ENCODE results near the gene ZNF687.

ZNF687 gene

DNA sequence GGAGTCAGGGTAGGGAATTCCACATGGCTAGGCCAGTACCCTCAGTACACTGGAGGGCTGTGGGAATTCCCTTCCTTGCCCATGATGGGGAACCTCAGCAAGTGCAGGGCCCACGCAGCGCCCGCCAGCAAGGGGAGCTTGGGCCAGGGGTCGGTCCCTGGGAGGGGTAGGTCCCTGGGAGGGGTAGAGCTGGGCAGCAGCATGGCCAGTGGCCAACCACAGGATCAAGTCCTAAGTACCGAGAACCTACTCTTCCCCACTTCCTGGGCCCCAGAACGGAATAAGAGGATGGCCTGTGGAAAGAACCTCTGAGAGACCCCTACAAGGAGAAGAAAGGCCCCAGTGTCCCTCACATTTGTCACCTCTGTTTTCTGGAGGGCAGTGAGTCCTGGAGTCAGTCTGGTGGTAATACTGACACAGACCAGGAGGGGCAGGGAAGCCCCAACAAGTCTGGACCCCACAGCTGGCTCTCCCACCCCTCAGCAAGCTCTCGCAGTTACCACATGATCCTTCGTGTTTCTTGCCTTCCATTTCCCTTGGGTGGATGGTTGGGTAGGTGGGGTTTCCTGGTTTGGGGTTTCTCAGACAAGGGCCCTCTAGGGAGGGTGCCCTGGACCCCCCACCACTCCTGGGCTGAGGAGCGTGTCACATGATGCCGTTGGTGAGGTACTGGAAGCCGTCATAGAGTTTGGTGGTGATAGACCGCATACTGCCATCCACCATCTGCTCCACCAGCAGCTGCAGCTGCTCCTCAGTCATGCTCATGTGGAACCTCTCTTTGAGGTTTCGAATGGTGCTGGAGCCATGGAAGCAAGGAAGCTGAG lies 10.3 kb downstream of the ZNF687 start:
- no peak overlapping the region for H3K4me3 ChIP-seq (ENCODE audit: low read depth, low read length)
- H3K9me3 ChIP-seq (ENCODE audit: control insufficient read depth, insufficient read depth, low read length): no peaks in the 10 kb centered on the region
- peak overlapping the region; percentile 9 for H3K27ac ChIP-seq (ENCODE audit: low read depth, low read length)
- H3K36me3 ChIP-seq (ENCODE audit: control insufficient read depth, insufficient read depth, low read length): peaks cover 75% of the 10 kb centered on the region
- H3K27me3 ChIP-seq (ENCODE audit: control insufficient read depth, insufficient read depth, low read length): no peaks in the 10 kb centered on the region
- H3K4me1 ChIP-seq (ENCODE audit: control insufficient read depth, insufficient read depth, low read length): peaks cover 24% of the 10 kb centered on the region
- no peak overlapping the region for H3K9ac ChIP-seq (ENCODE audit: low read depth, low read length)

GRCh38 chr1:151293093-151293492 lies 11.0 kb downstream of the ZNF687 start:
- Histone ChIP-seq H3K27me3 (ENCODE audit: control insufficient read depth, insufficient read depth, low read length) (no peaks in the 10 kb centered on the region), H3K4me3 (ENCODE audit: low read depth, low read length) (no peak overlapping the region), H3K36me3 (ENCODE audit: control insufficient read depth, insufficient read depth, low read length) (peaks cover 74% of the 10 kb centered on the region), H3K9me3 (ENCODE audit: control insufficient read depth, insufficient read depth, low read length) (no peaks in the 10 kb centered on the region), H3K27ac (ENCODE audit: low read depth, low read length) (no peak overlapping the region), H3K9ac (ENCODE audit: low read depth, low read length) (no peak overlapping the region), H3K4me1 (ENCODE audit: control insufficient read depth, insufficient read depth, low read length) (peaks cover 24% of the 10 kb centered on the region)

GRCh38 chr1:151294742-151295462 lies 12.8 kb downstream of the ZNF687 start:
- H3K36me3 ChIP-seq (ENCODE audit: control insufficient read depth, insufficient read depth, low read length): peaks cover 74% of the 10 kb centered on the region
- peak overlapping the region; percentile 93 for H3K27ac ChIP-seq (ENCODE audit: low read depth, low read length)
- H3K4me1 ChIP-seq (ENCODE audit: control insufficient read depth, insufficient read depth, low read length): peaks cover 24% of the 10 kb centered on the region
- H3K27me3 ChIP-seq (ENCODE audit: control insufficient read depth, insufficient read depth, low read length): no peaks in the 10 kb centered on the region
- no peak overlapping the region for H3K4me3 ChIP-seq (ENCODE audit: low read depth, low read length)
- H3K9ac ChIP-seq (ENCODE audit: low read depth, low read length): 0 out of 2 replicates have a peak overlapping the region, but pooled peaks have one; percentile 21
- no peaks in the 10 kb centered on the region for H3K9me3 ChIP-seq (ENCODE audit: control insufficient read depth, insufficient read depth, low read length)

DNA sequence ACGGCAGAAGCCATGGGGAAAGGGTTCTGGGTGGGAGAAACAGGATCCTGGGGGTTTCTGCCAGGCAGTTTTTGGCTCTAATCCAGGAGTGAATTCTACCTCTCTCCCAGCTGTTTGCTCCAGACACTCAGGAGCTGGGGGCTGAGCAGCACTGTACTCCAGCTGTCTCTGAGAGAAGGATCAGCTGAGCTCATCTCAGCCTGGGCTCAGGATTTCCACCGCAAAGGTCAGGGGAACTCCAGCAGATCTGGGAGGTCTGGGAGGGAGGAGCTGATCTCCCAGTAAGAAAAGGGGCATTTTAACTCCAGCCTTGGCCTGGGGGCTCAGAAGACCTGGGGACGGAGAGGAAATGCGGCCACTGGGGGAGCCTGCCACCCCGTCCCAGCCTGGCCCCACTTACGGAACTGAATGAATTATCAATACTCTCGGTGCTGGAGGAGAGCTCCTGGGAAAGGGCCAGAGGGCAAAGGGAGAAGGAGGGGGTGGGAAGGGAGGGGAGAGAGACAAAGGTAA lies 27.8 kb downstream of the ZNF687 start:
- H3K27ac ChIP-seq (ENCODE audit: low read depth, low read length): peak overlapping the region; percentile 68
- H3K27me3 ChIP-seq (ENCODE audit: control insufficient read depth, insufficient read depth, low read length): no peaks in the 10 kb centered on the region
- H3K9ac ChIP-seq (ENCODE audit: low read depth, low read length): no peak overlapping the region
- no peaks in the 10 kb centered on the region for H3K9me3 ChIP-seq (ENCODE audit: control insufficient read depth, insufficient read depth, low read length)
- peaks cover 73% of the 10 kb centered on the region for H3K36me3 ChIP-seq (ENCODE audit: control insufficient read depth, insufficient read depth, low read length)
- H3K4me1 ChIP-seq (ENCODE audit: control insufficient read depth, insufficient read depth, low read length): peaks cover 8% of the 10 kb centered on the region
- no peak overlapping the region for H3K4me3 ChIP-seq (ENCODE audit: low read depth, low read length)

GRCh38 chr1:151311011-151311410 lies 28.9 kb downstream of the ZNF687 start:
- H3K9ac ChIP-seq (ENCODE audit: low read depth, low read length): no peak overlapping the region
- H3K4me3 ChIP-seq (ENCODE audit: low read depth, low read length): no peak overlapping the region
- no peaks in the 10 kb centered on the region for H3K9me3 ChIP-seq (ENCODE audit: control insufficient read depth, insufficient read depth, low read length)
- no peaks in the 10 kb centered on the region for H3K27me3 ChIP-seq (ENCODE audit: control insufficient read depth, insufficient read depth, low read length)
- peak overlapping the region; percentile 73 for H3K27ac ChIP-seq (ENCODE audit: low read depth, low read length)
- peaks cover 8% of the 10 kb centered on the region for H3K4me1 ChIP-seq (ENCODE audit: control insufficient read depth, insufficient read depth, low read length)
- peaks cover 70% of the 10 kb centered on the region for H3K36me3 ChIP-seq (ENCODE audit: control insufficient read depth, insufficient read depth, low read length)

- no peak overlapping the region for H3K4me3 ChIP-seq (ENCODE audit: low read depth, low read length)
- peaks cover 8% of the 10 kb centered on the region for H3K4me1 ChIP-seq (ENCODE audit: control insufficient read depth, insufficient read depth, low read length)
- H3K27ac ChIP-seq (ENCODE audit: low read depth, low read length): peak overlapping the region; percentile 73
- H3K27me3 ChIP-seq (ENCODE audit: control insufficient read depth, insufficient read depth, low read length): no peaks in the 10 kb centered on the region
- no peak overlapping the region for H3K9ac ChIP-seq (ENCODE audit: low read depth, low read length)
- peaks cover 70% of the 10 kb centered on the region for H3K36me3 ChIP-seq (ENCODE audit: control insufficient read depth, insufficient read depth, low read length)
- no peaks in the 10 kb centered on the region for H3K9me3 ChIP-seq (ENCODE audit: control insufficient read depth, insufficient read depth, low read length)
Measured at GRCh38 chr1:151311589-151312331, 29.7 kb downstream of the ZNF687 start.

GRCh38 chr1:151312411-151312810 lies 30.3 kb downstream of the ZNF687 start:
- H3K4me3 ChIP-seq (ENCODE audit: low read depth, low read length): no peak overlapping the region
- H3K4me1 ChIP-seq (ENCODE audit: control insufficient read depth, insufficient read depth, low read length): peaks cover 8% of the 10 kb centered on the region
- no peaks in the 10 kb centered on the region for H3K27me3 ChIP-seq (ENCODE audit: control insufficient read depth, insufficient read depth, low read length)
- H3K9me3 ChIP-seq (ENCODE audit: control insufficient read depth, insufficient read depth, low read length): no peaks in the 10 kb centered on the region
- H3K36me3 ChIP-seq (ENCODE audit: control insufficient read depth, insufficient read depth, low read length): peaks cover 64% of the 10 kb centered on the region
- no peak overlapping the region for H3K9ac ChIP-seq (ENCODE audit: low read depth, low read length)
- peak overlapping the region; percentile 73 for H3K27ac ChIP-seq (ENCODE audit: low read depth, low read length)

DNA sequence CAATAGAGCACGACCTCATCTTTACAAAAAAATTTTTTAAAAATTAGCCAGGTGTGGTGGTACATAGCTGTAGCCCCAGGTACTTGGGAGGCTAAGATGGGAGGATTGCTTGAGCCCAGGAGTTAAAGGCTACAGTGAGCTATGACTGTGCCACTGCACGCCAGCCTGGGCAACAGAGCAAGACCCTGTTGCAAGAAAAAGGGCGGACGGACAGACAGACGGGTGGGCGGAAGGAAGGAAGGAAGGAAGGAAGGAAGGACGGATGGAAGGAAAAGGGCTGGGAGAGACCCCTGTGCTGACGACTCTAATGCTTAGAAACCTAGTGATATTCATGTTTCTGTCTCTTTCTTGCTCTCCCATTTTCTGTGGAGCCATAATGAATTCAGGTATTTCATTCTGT lies 30.7 kb downstream of the ZNF687 start:
- no peak overlapping the region for H3K27ac ChIP-seq (ENCODE audit: low read depth, low read length)

DNA sequence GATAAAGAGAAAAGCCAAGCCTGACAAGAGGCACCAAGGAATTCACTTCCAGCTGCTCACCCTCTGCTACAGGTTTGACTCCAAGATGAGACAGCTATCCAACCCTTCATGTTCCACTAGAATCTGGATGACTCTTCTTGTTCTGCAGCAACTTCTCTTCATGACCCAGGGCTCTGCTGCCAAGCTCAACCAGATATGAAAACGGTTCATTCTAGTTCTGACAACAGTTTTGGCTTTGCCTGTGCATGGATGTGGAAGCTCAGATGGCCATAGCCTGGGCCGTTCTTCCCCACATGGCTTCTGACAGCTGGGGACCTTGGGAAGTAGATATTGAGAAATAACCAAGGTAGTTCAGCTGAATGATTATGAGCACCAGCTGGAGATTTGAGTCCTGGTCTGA lies 31.4 kb downstream of the ZNF687 start:
- Histone ChIP-seq H3K4me1 (ENCODE audit: control insufficient read depth, insufficient read depth, low read length) (peaks cover 8% of the 10 kb centered on the region), H3K9me3 (ENCODE audit: control insufficient read depth, insufficient read depth, low read length) (no peaks in the 10 kb centered on the region), H3K36me3 (ENCODE audit: control insufficient read depth, insufficient read depth, low read length) (peaks cover 53% of the 10 kb centered on the region), H3K27me3 (ENCODE audit: control insufficient read depth, insufficient read depth, low read length) (no peaks in the 10 kb centered on the region), H3K27ac (ENCODE audit: low read depth, low read length) (no peak overlapping the region), H3K4me3 (ENCODE audit: low read depth, low read length) (no peak overlapping the region), H3K9ac (ENCODE audit: low read depth, low read length) (no peak overlapping the region)

More for the DNA sequence above, 30.7 kb downstream of the ZNF687 start:
- Histone ChIP-seq H3K4me3 (ENCODE audit: low read depth, low read length) (no peak overlapping the region), H3K27me3 (ENCODE audit: control insufficient read depth, insufficient read depth, low read length) (no peaks in the 10 kb centered on the region), H3K9me3 (ENCODE audit: control insufficient read depth, insufficient read depth, low read length) (no peaks in the 10 kb centered on the region), H3K36me3 (ENCODE audit: control insufficient read depth, insufficient read depth, low read length) (peaks cover 60% of the 10 kb centered on the region), H3K4me1 (ENCODE audit: control insufficient read depth, insufficient read depth, low read length) (peaks cover 8% of the 10 kb centered on the region), H3K9ac (ENCODE audit: low read depth, low read length) (no peak overlapping the region)

- no peak overlapping the region for H3K27ac ChIP-seq (ENCODE audit: low read depth, low read length)
- H3K9ac ChIP-seq (ENCODE audit: low read depth, low read length): no peak overlapping the region
Measured at GRCh38 chr1:151314137-151314875, 32.2 kb downstream of the ZNF687 start.

More at GRCh38 chr1:151314137-151314875, 32.2 kb downstream of the ZNF687 start:
- no peaks in the 10 kb centered on the region for H3K27me3 ChIP-seq (ENCODE audit: control insufficient read depth, insufficient read depth, low read length)
- H3K4me3 ChIP-seq (ENCODE audit: low read depth, low read length): no peak overlapping the region
- H3K9me3 ChIP-seq (ENCODE audit: control insufficient read depth, insufficient read depth, low read length): no peaks in the 10 kb centered on the region
- H3K4me1 ChIP-seq (ENCODE audit: control insufficient read depth, insufficient read depth, low read length): peaks cover 8% of the 10 kb centered on the region
- peaks cover 48% of the 10 kb centered on the region for H3K36me3 ChIP-seq (ENCODE audit: control insufficient read depth, insufficient read depth, low read length)
